ENCODE data around the gene MED27.

GRCh38 chr9:131982671-131983239 lies 96.9 kb downstream of the MED27 start:
- TF ChIP-seq EP300 (IDR thresholded peaks at IDR 0.05; ENCODE audit: borderline replicate concordance in 1 of 2, control insufficient read depth in 1 of 2, low read depth in 2 of 2, low read length in 2 of 2) (no peak), CHD1 (IDR thresholded peaks at IDR 0.05; ENCODE audit: low read depth, low read length) (no peak)
